GM12878 (cell line): Measurements from ENCODE around the gene PAX5.

Source experiments
- CTCF ChIP-seq, 3 experiments: IDR thresholded peaks in 2 of 3; conservative IDR thresholded peaks in 1 of 3; 2 replicates each; pipeline ENCODE4 v1.5.1; 2011; ENCODE audit warnings: low read depth in 3 of 3, low read length in 3 of 3, mild to moderate bottlenecking in 3 of 3, control low read depth in 2 of 3, moderate library complexity in 2 of 3, inconsistent platforms in 1 of 3, mixed read lengths in 1 of 3; ENCODE audit not compliant: control insufficient read depth in 2 of 3, insufficient read depth in 1 of 3; ENCODE audit errors: extremely low read depth in 1 of 3
- EZH2 ChIP-seq: IDR thresholded peaks from 2 replicates; pipeline ENCODE4 v1.6.1; 2012; ENCODE audit warnings: low read depth, mild to moderate bottlenecking, control low read depth, inconsistent platforms, low read length, borderline replicate concordance; ENCODE audit not compliant: control insufficient read depth
- MAX ChIP-seq: IDR thresholded peaks from 2 replicates; pipeline ENCODE4 v1.6.1; 2012; ENCODE audit warnings: low read depth, low read length, improper control_type of control experiment

GRCh38 chr9:36808251-36808650, 225.8 kb downstream of the PAX5 start:
- TF ChIP-seq EZH2 (no peak), CTCF (IDR thresholded peaks at IDR 0.05 in 2 of 3, conservative IDR thresholded peaks at IDR 0.05 in 1 of 3; ENCODE audit: control insufficient read depth in 2 of 3, extremely low read depth in 1 of 3, insufficient read depth in 1 of 3, low read depth in 3 of 3, low read length in 3 of 3) (no peak), MAX (no peak)
